ENCODE measurements around the gene URGCP. TPM values are rescaled to one million over a fixed set of nuclear protein-coding genes. Genes with fewer than 3 reads are reported as not detected.

Gene URGCP
- total RNA-seq, 1 donor from 2014 or later = 17.6 TPM

DNA sequence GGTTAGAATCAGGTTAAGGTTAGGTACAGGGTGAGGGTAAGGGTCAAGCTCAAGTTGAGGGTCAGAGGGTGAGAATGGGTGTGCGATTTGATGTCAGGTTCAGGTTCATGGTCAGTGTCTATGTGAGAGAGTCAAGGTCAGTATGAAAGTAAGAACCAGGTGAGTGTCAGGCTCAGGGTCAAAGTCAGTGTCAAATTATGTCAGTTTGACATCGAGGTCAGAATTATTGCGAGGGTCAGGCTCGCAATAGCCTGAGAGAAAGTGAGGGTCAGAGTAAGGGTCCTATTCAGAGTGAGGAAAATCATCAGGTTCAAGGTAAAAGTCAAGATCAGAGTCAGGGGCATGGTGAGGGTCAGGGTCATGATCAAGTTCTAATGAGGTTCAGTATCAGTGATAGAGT is 50.1 kb downstream of the URGCP start:
- TF ChIP-seq, protein P1, sequence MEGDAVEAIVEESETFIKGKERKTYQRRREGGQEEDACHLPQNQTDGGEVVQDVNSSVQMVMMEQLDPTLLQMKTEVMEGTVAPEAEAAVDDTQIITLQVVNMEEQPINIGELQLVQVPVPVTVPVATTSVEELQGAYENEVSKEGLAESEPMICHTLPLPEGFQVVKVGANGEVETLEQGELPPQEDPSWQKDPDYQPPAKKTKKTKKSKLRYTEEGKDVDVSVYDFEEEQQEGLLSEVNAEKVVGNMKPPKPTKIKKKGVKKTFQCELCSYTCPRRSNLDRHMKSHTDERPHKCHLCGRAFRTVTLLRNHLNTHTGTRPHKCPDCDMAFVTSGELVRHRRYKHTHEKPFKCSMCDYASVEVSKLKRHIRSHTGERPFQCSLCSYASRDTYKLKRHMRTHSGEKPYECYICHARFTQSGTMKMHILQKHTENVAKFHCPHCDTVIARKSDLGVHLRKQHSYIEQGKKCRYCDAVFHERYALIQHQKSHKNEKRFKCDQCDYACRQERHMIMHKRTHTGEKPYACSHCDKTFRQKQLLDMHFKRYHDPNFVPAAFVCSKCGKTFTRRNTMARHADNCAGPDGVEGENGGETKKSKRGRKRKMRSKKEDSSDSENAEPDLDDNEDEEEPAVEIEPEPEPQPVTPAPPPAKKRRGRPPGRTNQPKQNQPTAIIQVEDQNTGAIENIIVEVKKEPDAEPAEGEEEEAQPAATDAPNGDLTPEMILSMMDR (conservative IDR thresholded peaks at IDR 0.05; ENCODE audit: low read depth, low read length) = no peak
- no peak for DNase-seq (ENCODE audit: low read depth)
- no peak overlapping the region for H3K4me3 ChIP-seq (ENCODE audit: low read depth, low read length)

DNA sequence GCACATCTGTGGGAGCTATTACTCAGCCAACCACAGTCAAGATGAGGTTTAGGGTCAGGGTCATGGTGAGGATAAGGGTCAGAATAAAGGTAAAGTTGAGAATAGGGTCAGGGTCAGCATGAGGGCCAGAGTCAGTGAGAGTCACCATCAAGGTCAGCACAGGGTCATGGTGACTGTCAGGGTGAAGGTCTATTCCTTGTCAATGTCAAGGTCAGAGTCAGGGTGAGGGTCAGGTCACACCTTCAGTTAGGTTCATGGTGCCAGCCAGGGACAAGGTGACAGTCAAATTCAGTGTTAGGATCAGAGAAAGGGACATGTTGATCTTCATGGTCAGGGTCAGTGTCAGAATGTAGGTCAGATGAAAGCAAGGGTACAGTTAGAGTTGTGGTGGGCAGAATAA is 51.2 kb downstream of the URGCP start:
- TF ChIP-seq, protein P1 (conservative IDR thresholded peaks at IDR 0.05; ENCODE audit: low read depth, low read length) = no peak
- H3K4me3 ChIP-seq (ENCODE audit: low read depth, low read length) = no peak overlapping the region
- no peak for DNase-seq (ENCODE audit: low read depth)

DNA sequence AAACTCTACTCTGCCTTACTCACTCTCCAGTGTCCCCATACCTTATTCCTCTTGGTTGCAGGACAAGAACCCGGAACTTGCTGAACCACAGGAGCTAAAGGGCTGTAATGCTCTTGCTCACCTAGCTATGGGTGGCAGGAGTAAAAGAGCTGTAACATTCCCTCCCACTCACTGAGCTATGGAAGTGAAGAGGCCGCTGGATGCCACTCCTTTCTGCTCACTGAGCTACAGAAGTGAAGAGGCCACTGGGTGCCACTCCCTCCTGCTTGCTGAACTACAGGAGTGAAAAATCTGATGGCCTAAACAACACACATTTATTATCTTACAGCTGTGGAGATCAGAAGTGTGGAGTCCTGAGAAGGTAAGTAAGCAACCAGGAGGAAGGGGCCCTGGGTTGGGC is 54.6 kb downstream of the URGCP start:
- DNase-seq (ENCODE audit: low read depth) = no peak
- H3K4me3 ChIP-seq (ENCODE audit: low read depth, low read length) = no peak overlapping the region
- TF ChIP-seq, protein P1 (conservative IDR thresholded peaks at IDR 0.05; ENCODE audit: low read depth, low read length) = no peak

DNA sequence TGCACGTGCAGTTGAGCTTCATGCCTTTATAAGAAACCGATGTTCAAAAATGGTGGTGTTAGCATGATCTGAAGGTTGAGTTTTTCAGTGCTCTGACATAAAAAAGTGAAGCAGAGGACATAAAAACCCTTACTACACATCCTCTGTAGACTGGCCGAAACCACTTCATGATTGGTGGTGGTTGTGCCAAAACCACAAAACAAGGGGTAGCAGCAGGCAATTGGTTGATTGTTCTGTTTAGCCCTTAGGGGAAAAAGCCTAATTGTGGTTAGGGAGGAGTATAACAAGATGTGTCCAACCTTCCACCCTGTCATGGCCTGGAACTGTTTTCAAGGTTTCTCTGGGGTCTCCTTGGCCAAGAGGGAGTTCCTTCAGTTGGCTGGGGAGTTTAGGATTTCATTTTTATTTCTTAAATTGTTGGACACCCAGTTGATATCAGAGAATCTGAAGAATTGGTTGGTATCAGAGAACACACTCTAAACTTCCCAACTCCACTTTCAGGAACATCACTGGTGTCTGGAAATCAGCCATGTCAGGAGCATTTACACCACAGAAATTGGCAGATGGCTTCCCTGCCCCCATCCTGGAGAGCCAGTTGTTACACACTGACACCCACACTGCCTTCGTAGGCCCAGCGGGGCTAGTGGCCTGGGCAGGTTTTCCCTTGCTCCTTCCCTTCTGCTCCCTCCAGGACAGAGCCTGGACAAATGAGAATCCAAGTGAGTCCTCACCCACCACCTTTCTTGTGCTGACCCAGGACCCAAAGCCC is 55.9 kb downstream of the URGCP start:
- TF ChIP-seq, protein P1 (conservative IDR thresholded peaks at IDR 0.05; ENCODE audit: low read depth, low read length) = no peak
- no peak for DNase-seq (ENCODE audit: low read depth)
- no peak overlapping the region for H3K4me3 ChIP-seq (ENCODE audit: low read depth, low read length)

DNA sequence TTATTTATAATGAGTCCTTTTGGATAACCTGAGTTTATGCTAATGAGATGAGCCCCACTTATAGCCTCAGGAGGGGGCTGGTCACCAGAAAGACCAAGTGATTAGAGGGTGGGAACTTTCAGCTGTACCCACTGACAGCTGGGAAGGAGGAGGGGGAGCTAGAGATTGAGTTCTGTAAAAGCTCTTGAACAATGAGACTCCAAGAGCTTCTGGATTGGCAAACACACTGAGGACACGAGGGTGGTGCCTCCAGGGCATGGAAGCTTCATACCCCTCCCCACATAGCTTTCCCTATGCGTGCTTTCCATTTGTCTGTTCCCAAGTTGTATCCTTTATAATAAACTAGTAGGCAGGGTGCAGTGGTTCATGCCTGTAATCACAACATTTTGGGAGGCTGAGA is 57.3 kb downstream of the URGCP start:
- no peak for DNase-seq (ENCODE audit: low read depth)
- TF ChIP-seq, protein P1 (conservative IDR thresholded peaks at IDR 0.05; ENCODE audit: low read depth, low read length) = no peak
- H3K4me3 ChIP-seq (ENCODE audit: low read depth, low read length) = no peak overlapping the region

DNA sequence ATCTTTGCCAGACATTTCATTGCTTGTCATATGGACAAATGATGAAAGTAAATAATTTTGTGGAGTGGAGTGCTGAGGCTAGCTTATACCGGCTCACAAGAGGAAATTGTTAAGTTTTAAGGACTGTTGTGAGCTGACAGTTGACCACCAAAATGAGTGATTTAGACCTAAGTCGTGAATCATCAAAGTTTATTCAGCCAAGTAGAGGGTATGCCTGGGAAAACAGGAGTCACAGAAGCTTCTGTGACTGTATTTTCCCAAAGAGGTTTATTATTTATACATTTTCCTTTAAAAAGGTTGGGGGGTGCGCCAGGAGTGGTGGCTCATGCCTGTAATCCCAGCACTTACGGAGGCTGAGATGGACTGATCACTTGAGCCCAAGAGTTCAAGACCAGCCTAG is 58.9 kb downstream of the URGCP start:
- H3K4me3 ChIP-seq (ENCODE audit: low read depth, low read length) = no peak overlapping the region
- TF ChIP-seq, protein P1 (conservative IDR thresholded peaks at IDR 0.05; ENCODE audit: low read depth, low read length) = no peak
- no peak for DNase-seq (ENCODE audit: low read depth)

DNA sequence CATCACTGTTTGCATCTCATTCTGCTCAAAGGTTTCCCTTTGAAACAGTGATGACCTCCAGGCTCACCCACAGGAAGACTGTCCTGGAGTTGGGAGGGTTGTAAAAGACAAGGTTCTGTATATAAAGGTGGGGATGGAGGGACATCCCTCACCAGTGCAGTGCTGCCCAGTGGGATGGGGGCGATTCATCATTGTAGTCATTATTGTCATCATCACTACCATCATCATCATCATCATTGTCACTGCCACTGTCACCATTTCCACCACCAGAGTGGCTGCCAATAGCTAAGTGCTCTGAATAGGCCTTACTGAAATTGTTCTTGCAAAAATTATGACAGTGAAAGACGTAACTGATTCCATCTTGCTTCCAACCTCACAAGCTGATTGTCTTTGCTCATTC is 61.7 kb downstream of the URGCP start:
- DNase-seq (ENCODE audit: low read depth) = no peak
- H3K4me3 ChIP-seq (ENCODE audit: low read depth, low read length) = no peak overlapping the region
- TF ChIP-seq, protein P1 (conservative IDR thresholded peaks at IDR 0.05; ENCODE audit: low read depth, low read length) = no peak
